Body of pancreas (tissue), 4 donors: ENCODE data around the gene XRCC6.

ENCODE experiments used
- POLR2A ChIP-seq, 3 donors: fragments of 450-650 bp; IDR thresholded peaks; one replicate each; pipeline ENCODE4 v1.6.1; 2016; ENCODE audit warnings: antibody characterized with exemption in 3 of 3, mild to moderate bottlenecking in 2 of 3
- TF ChIP-seq, protein P1 (sequence below), 7 experiments: fragments of 450-650 bp in 4 of 7; fragments of 200-600 bp in 3 of 7; sonication (generic) in 3 of 7; IDR thresholded peaks; one replicate each; pipeline ENCODE4 v1.5.1; 2016 to 2019; ENCODE audit warnings: antibody characterized with exemption in 7 of 7

GRCh38 chr22:41636467-41636866, 15.4 kb downstream of the XRCC6 start:
- TF ChIP-seq, protein P1, sequence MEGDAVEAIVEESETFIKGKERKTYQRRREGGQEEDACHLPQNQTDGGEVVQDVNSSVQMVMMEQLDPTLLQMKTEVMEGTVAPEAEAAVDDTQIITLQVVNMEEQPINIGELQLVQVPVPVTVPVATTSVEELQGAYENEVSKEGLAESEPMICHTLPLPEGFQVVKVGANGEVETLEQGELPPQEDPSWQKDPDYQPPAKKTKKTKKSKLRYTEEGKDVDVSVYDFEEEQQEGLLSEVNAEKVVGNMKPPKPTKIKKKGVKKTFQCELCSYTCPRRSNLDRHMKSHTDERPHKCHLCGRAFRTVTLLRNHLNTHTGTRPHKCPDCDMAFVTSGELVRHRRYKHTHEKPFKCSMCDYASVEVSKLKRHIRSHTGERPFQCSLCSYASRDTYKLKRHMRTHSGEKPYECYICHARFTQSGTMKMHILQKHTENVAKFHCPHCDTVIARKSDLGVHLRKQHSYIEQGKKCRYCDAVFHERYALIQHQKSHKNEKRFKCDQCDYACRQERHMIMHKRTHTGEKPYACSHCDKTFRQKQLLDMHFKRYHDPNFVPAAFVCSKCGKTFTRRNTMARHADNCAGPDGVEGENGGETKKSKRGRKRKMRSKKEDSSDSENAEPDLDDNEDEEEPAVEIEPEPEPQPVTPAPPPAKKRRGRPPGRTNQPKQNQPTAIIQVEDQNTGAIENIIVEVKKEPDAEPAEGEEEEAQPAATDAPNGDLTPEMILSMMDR (IDR thresholded peaks at IDR 0.05): no peak
- no peak for TF ChIP-seq POLR2A (IDR thresholded peaks at IDR 0.05)
